Astrocyte of the spinal cord (primary cell): ENCODE data around the gene SYT6.

Experiments
- DNase-seq: peaks from one replicate; pipeline ENCODE4 v3.0.0; 2011; ENCODE audit warnings: low read depth, low spot score
- H3K4me3 ChIP-seq: 2 replicates; pipeline ENCODE4 v1.5.1; 2011; ENCODE audit warnings: low read depth, mild to moderate bottlenecking, low read length, moderate library complexity
- CTCF ChIP-seq: IDR thresholded peaks from 2 replicates; pipeline ENCODE4 v1.5.1; 2012; ENCODE audit warnings: low read depth, mild to moderate bottlenecking, low read length, inconsistent platforms
- in situ Hi-C: cut with HindIII; loops from 2 replicates; pipeline ENCODE4 v1.10.0; 2017; ENCODE audit warnings: low sequenced_read_pairs

SYT6 gene

DNA sequence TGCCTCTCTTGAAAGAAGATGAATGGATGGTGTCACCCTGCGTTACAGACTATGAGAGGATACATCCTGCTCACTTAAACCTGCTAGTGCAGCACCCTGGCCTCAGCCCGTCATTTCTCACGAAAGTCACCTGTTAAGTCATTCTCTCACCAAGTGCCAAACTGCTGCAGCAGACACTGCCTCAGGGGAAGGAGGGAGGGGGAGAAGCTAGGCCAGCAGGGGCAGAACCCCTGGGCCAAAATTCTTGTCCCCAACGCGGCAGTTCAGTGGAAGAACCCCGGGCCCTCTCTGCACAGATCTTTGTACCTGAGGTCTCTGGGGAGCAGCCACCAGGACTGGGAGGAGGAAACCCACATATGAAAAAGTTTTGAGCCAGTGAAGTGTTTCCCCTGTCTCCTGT lies 37.6 kb downstream of the SYT6 start:
- DNase-seq: no peak
- in situ Hi-C loops: no loop called here
- no peak for TF ChIP-seq CTCF

GRCh38 chr1:114114185-114115094 lies 39.2 kb downstream of the SYT6 start:
- DNase-seq: peak; percentile 27
- in situ Hi-C loops: no loop called here
- TF ChIP-seq CTCF: no peak
- H3K4me3 ChIP-seq: no peak overlapping the region

More for the DNA sequence above, 37.6 kb downstream of the SYT6 start:
- no peak overlapping the region for H3K4me3 ChIP-seq

GRCh38 chr1:114113411-114114184 lies 40.1 kb downstream of the SYT6 start:
- in situ Hi-C loops: no loop called here
- H3K4me3 ChIP-seq: no peak overlapping the region
- no peak for DNase-seq
- TF ChIP-seq CTCF: no peak

DNA sequence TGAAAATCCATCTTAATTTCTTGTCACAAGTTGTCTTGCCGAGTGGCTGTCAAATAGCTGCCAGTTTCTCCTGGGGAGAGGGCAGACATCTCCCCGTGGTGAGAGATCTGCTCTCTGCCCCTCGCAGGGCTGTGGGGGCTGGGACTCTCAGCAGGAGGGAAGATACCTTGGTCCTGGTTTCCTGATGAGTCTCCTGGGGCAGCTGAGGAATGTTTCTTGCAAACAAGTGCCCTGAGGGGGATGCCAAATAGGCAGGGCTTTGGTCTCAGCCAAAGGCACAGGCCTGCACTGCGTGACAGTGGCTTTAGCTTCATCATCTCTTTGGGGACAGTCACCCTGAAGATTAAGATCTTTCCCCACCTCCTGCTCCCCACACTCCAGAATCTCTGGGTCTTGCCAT lies 40.9 kb downstream of the SYT6 start:
- no peak for DNase-seq
- TF ChIP-seq CTCF: no peak
- in situ Hi-C loops: no loop called here
- no peak overlapping the region for H3K4me3 ChIP-seq

GRCh38 chr1:114111731-114112641 lies 41.7 kb downstream of the SYT6 start:
- in situ Hi-C loops: no loop called here

More at GRCh38 chr1:114111731-114112641, 41.7 kb downstream of the SYT6 start:
- no peak overlapping the region for H3K4me3 ChIP-seq
- DNase-seq: no peak
- TF ChIP-seq CTCF: no peak
